Omental fat pad (tissue), 4 donors: ENCODE results near the gene ZBTB32. TPM values are rescaled to one million over a fixed set of nuclear protein-coding genes. Genes with fewer than 3 reads are reported as not detected.

Source experiments
- ATAC-seq: fragments of 150-250 bp; one replicate; pipeline ENCODE4 v1.9.1; 2016; ENCODE audit warnings: mild to moderate bottlenecking, moderate library complexity; ENCODE audit not compliant: low FRiP score
- DNase-seq: peaks from one replicate; pipeline ENCODE4 v3.0.0-alpha.2; 2019; ENCODE audit warnings: low spot score
- CTCF ChIP-seq, 3 donors: fragments of 450-650 bp; IDR thresholded peaks; one replicate each; pipeline ENCODE4 v1.5.1; 2016 to 2017; ENCODE audit warnings: antibody characterized with exemption in 3 of 3, mild to moderate bottlenecking in 3 of 3, moderate library complexity in 2 of 3
- total RNA-seq, 4 donors: library from RNA; depleted of rRNA; stranded (reverse); fragments of >200 nt; gene quantifications; one replicate each; pipeline ENCODE4 v1.1.0, GENCODE V29; 2016

The ZBTB32 gene
- total RNA-seq, 4 donors from 2014 or later: 0.47 to 0.72 TPM; not detected in 2

GRCh38 chr19:35695895-35696422 is 8.4 kb upstream of the ZBTB32 start:
- TF ChIP-seq CTCF (IDR thresholded peaks at IDR 0.05): no peak
- DNase-seq: no peak
- ATAC-seq: no peak

- DNase-seq (no peak), ATAC-seq (no peak)
- TF ChIP-seq CTCF (IDR thresholded peaks at IDR 0.05): no peak
These were observed 7.5 kb upstream of the ZBTB32 start for GRCh38 chr19:35696835-35697234.

GRCh38 chr19:35702223-35703012 is 1.9 kb upstream of the ZBTB32 start:
- DNase-seq: peak; percentile 90
- no peak for TF ChIP-seq CTCF (IDR thresholded peaks at IDR 0.05)
- ATAC-seq: peak; percentile 100

GRCh38 chr19:35703343-35703742 is 1.0 kb upstream of the ZBTB32 start:
- no peak for ATAC-seq
- DNase-seq: no peak
- no peak for TF ChIP-seq CTCF (IDR thresholded peaks at IDR 0.05)

GRCh38 chr19:35708391-35708790 is 4.0 kb downstream of the ZBTB32 start:
- ATAC-seq: no peak
- no peak for DNase-seq
- no peak for TF ChIP-seq CTCF (IDR thresholded peaks at IDR 0.05)

GRCh38 chr19:35710784-35711723 is 6.7 kb downstream of the ZBTB32 start:
- TF ChIP-seq CTCF (IDR thresholded peaks at IDR 0.05): no peak
- no peak for ATAC-seq
- no peak for DNase-seq
